ENCODE data around the gene COA4.
"Not testable (repeated sequence)": the region's sequence is repeated elsewhere in the genome, so short reads cannot be mapped to it uniquely, and the experiment has no call there.

The COA4 gene

GRCh38 chr11:73876424-73877310 is at the start of gene COA4, which contains the start of gene PAAF1:
Gene COA4 (minus strand): TSS chr11:73876846. CDS start chr11:73873378, 3,468 bp downstream.
Gene PAAF1 (plus strand): TSS chr11:73876999. CDS start chr11:73877022, 23 bp downstream.
- no peak for FAIRE-seq

DNA sequence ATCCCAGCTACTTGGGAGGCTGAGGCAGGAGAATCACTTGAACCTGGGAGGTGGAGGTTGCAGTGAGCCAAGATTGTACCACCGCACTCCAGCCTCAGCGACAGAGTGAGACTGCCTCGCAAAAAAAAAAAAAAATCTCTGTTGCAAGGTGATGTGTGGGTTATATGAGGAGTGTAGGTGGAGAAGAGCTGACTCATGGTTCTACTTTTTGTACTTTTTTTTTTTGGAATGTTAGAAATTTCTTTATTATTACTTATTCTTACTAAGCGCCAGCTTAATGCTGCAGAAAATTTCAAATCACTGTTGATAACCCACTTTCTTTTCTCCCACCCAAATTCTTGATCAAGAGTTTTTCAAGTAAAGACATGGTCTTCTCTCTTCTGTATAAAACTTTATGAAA is 44.5 kb upstream of the COA4 start:
- FAIRE-seq, result no peak

GRCh38 chr11:73916435-73916834 is 39.8 kb upstream of the COA4 start:
- FAIRE-seq, result no peak

DNA sequence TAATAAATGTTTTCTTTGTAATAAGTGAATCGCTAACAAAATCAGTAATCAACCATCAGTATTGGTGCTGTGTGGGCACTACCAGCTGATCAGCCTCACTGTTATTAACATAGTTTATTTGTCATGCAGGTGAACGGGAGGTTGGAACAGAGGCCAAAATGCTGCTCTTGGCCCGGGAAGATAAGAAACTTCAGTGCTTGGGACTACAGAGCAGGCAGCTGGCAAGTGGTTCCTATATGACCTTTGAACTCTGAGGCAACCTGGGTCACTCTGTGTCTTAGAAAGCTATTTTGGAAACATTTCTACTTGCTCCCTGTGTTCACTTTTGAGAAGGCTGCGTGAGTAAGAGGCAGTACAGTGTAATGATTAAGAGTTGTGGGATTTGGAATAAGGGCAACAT is 37.6 kb upstream of the COA4 start:
- FAIRE-seq, result no peak

- no peak for FAIRE-seq
These were observed 36.8 kb upstream of the COA4 start for GRCh38 chr11:73913472-73913871.

DNA sequence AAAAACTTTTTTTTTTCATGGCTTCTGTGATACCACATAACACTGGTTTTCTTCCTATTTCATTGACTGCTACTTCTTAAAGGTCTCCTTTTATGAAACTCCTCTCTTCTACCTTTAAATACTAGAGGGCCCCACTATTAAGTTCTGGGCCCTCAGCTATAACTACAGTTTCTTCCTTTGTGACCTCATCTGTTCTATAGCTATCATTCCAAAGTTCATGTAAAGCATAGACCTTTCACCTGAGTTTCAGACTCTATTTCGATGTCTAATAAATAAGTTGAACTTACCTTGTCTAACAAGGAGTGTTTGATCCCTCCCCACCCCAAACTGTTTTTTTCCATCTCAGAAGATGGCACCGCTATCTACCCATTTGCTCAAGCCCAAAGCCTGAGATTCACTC is 35.4 kb upstream of the COA4 start:
- FAIRE-seq, result no peak

- no peak for FAIRE-seq
These were observed 30.5 kb upstream of the COA4 start for GRCh38 chr11:73907191-73907590.

DNA sequence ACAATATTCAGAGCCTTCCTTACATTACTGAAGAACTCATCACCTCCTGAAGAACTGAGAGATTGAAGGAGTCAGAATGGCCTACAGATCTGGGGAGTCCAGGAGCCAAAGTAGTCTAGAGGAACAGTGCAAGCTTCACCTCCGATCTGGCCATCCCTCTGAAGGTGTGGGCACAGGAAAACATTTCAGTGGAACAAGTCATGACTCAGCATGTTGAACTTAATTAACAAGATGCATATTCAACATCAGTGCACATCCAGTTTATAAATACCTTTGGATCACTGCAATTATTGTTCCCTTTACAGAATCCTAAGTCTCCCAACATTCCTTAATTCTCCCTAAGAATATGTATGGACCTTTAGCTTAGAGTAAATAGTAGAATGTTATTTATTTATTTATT is 25.7 kb upstream of the COA4 start:
- no peak for FAIRE-seq

DNA sequence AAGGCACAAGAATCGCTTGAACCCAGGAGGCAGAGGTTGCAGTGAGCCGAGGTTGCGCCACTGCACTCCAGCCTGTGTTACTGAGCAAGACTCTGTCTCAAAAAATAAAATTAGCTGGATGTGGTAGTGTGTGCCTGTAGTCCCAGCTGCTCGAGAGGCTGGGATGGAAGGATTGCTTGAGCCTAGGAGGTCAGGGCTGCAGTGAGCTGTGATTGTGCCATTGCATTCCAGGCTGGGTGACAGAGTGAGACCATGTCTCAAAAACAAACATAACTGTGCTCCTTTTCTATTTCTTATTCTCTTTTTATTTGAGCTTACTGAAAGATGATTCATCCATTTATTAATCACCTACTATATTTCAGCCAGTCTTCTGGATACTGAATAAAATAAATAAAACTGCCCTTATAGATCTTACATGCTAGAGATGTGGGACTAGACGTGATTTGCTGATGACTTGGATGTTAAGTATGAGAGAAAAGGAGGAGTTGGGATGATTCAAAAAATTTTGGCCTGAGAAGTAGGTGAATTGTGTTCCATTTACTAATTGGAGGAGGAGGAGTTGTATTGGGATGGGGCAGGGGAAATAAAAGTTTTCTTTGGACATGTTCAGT is 18.2 kb upstream of the COA4 start:
- no peak for FAIRE-seq

DNA sequence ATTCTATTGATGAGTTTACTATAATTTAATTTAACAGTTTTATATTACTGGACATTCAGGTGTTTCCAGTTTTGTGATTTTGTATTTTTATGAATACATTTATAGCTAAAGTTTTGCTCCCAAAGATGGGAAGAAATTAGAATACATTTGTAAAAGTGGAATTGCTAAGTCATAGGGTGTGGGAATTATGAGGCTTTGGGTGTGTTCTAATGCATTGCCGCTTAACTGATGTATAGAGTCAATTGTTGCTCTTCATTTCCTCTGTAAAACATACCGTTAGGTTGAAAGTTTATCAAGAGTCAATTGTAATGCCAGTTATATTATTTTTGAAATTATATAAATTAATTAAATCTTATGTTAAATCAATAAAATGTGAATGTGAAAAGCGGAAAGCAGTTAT is 16.4 kb upstream of the COA4 start:
- FAIRE-seq, result no peak

GRCh38 chr11:73889536-73889935 is 12.9 kb upstream of the COA4 start:
- FAIRE-seq, result no peak

- no peak for FAIRE-seq
These were observed 12.4 kb upstream of the COA4 start for GRCh38 chr11:73889019-73889418.

DNA sequence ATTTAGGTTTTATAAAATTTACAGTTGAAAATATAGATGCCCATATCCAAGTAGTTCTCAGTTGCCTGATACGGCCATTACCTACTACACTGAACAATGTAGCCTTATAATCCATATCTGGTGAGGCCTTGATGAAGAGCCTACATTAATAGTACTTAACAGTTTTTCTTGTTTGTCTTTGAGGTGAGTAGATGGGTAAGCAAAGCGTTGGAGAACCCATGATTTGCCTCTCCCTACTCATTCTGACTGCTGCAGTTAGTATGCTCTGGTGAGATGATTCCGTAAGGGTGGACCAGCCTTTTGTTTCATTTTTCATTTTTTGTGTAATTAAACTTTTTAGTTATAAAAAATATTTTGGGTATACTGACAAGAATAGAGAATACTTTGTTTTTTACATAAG is 11.6 kb upstream of the COA4 start:
- no peak for FAIRE-seq

DNA sequence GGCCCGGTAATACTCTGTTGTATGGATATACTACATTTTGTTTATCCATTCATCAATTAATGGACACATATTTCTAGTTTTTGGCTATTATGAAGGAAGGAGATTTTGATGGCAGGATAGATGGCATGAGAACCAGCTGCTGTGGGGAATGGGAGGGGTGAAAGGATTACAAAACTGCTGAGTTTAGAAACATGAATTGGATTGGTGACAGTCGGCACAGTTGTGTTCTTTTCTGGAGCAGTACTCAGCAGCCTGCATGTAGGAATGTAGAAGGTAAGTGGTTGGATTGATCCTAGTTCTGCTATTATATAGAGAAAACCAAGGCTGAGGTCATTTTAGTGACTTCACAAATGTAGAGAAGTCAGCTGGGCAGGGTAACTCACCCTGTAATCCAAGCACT is 7.2 kb upstream of the COA4 start:
- FAIRE-seq, result no peak

GRCh38 chr11:73880449-73880848 is 3.8 kb upstream of the COA4 start:
- FAIRE-seq, result not testable (repeated sequence)

DNA sequence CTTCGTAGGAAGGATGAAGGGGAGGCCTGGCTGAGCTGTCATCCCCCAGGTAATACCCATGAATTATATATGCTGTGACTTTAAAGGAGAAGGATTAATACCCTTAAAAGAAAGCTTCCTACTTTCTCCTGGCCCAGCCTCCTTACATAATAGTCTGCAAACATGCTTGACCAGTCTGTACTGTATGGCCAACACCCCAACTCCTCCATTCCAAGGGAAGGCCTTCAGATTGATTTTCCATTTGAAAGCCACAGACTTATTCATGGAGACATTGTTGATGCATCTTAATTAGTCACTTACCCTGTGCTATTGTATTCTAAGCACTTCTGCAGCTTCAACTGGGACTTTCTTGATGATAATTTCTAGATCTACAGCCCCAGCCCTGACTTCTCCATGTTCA is 2.1 kb upstream of the COA4 start:
- no peak for FAIRE-seq

DNA sequence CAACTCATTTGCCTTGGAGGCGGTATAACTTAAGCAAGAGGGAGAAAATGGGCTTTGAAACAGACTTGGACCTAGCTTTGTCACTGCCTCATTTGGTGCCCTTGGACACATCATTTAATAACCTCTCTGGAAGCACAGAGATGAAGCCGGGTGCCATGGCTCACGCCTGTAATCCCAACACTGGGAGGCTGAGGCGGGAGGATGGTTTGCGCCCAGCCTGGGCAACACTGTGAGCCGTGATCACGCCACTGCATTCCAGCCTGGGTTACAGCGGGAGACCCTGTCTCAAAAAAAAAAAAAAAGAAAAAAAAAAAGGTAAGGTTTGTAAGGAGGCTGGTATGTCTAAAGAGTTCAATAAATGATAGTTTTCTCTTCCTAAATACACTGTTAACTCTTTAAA is 806 bp downstream of the COA4 start:
- no peak for FAIRE-seq

DNA sequence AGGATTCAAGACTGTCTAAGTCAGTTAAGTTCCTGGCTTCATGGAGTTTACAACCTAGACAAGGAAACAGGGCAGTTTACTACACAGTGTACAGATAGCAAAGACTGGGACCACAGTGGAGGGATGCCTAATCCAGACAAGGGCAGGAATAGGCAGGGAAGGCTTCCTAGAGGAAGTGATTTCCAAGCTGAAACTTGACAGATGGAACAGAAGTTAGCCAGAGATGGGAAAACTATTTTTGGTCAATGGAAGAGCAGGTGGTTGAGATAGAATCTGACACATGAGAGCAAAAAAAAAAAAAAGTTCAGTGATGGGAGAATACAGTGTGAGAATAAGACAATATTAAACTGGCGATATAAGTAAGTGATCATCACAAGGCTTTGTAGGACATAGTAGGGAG is 1.3 kb downstream of the COA4 start:
- FAIRE-seq, result no peak

- no peak for FAIRE-seq
These were observed 3.8 kb downstream of the COA4 start for GRCh38 chr11:73872749-73873357.

DNA sequence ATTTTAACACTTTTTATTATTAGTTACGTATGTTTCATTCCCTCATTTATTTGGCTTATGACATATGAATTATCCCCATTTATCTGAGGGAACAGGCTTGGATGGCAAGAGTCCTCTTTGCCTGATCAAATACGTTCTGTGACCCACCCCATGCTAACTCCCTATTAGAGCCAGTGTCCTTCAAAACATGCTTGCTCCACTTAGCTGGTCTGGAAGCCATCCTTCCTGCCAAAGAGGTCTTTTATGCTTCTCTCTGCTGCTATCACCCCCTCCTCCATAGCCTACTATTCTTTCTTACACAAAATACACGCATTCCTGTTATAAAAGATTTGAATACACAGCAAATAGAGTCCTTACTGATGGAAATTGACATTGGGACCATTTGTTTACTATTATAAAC is 6.4 kb downstream of the COA4 start:
- no peak for FAIRE-seq

DNA sequence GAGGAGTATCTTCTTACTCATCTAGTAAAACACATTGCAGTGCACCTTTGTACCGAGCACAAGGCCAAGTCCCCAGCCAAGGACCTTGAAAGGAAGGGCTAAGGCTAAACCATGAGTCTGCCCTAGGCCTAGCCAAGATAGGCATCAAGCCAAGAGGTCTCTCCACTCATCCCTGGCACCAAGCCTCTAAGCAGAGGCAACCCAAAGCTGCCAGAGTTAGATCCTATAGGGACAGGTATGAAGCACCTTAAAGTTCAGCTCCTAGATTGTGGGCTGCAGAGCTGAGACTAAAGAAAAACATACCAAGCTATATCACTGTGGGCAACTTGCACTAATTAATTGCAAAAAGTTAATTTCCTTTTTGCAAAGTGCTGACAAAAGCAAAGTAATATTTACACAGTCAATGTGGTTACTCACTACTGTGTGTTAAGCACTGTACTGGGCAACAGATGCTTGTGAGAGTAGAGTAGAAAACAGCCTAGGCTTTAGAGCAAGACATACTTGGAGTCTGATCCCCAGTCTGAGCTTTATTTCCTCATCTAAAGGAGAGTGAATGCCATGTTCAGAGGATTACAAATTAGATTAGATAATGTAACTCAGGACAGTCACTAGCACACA is 7.2 kb downstream of the COA4 start:
- no peak for FAIRE-seq

DNA sequence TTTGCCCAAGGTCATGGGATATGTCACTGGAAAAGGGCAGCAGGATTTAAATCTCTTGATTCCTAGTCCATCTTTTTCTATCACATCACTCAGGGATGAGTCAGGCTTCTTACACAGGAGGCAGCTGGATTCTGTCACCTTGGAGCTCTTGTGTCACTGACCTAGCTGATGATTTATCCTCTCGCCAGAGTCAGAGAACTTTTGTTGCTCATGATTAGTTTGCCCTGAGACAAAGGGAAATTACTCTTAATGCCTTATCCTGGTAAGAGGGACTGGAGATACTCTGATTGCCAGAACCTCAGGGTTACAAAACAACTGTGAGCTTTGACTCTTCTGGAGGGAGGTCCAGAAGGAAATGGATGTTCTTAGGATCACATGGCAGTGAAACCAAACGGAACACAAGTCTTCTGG is 10.1 kb downstream of the COA4 start:
- no peak for FAIRE-seq

GRCh38 chr11:73866095-73866579 is 10.5 kb downstream of the COA4 start:
- FAIRE-seq, result no peak
